ENCODE results near the gene S100A13.

- TF ChIP-seq, protein P1, sequence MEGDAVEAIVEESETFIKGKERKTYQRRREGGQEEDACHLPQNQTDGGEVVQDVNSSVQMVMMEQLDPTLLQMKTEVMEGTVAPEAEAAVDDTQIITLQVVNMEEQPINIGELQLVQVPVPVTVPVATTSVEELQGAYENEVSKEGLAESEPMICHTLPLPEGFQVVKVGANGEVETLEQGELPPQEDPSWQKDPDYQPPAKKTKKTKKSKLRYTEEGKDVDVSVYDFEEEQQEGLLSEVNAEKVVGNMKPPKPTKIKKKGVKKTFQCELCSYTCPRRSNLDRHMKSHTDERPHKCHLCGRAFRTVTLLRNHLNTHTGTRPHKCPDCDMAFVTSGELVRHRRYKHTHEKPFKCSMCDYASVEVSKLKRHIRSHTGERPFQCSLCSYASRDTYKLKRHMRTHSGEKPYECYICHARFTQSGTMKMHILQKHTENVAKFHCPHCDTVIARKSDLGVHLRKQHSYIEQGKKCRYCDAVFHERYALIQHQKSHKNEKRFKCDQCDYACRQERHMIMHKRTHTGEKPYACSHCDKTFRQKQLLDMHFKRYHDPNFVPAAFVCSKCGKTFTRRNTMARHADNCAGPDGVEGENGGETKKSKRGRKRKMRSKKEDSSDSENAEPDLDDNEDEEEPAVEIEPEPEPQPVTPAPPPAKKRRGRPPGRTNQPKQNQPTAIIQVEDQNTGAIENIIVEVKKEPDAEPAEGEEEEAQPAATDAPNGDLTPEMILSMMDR (conservative IDR thresholded peaks at IDR 0.05; ENCODE audit: low read depth, low read length) = no peak; the same call in 1 of the 2 replicates
- TF ChIP-seq EZH2 (IDR thresholded peaks at IDR 0.05; ENCODE audit: low read length, unreplicated experiment) (no peak), EZH2phosphoT487 (IDR thresholded peaks at IDR 0.05; ENCODE audit: borderline replicate concordance, low read length) (no peak)
Observed at GRCh38 chr1:153658400-153659174, 31.3 kb upstream of the S100A13 start, which contains the start of gene SNAPIN.

Data from PC-3 (cell line).